PFSK-1 (cell line): ENCODE data around the gene DOCK4.

Source experiments
- POLR2AphosphoS5 ChIP-seq: IDR thresholded peaks from 2 replicates; pipeline ENCODE4 v1.6.1; 2012; ENCODE audit warnings: low read depth, mild to moderate bottlenecking, control low read depth, low read length, moderate library complexity
- TF ChIP-seq, protein P1 (sequence below), 2 experiments: IDR thresholded peaks; 2 replicates each; pipeline versions ENCODE4 v1.6.1 to v1.8.0; 2011 to 2012; ENCODE audit warnings: low read depth in 2 of 2, low read length in 2 of 2, control low read depth in 1 of 2, inconsistent platforms in 1 of 2, mild to moderate bottlenecking in 1 of 2, moderate library complexity in 1 of 2; ENCODE audit not compliant: insufficient read depth in 1 of 2

DNA sequence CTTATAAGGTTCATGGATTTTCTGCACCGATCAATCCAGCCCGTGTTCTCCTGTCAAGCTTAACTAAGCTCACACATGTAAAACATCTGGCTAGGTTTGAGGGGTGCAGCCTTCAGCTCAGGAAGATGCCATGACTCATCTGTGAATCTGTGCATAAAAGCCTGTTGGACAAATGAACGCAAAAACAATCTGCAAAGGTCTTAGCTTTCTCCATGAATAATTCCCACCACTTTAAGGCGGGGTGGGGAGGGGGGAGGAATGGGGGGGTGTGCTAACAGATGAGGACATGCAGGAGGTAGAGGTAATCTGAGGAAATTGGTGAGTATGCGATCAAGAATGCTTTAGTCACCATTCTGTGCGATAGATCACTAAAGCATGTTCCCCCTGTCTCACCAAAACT lies 4.8 kb downstream of the DOCK4 start:
- no peak for TF ChIP-seq POLR2AphosphoS5
- TF ChIP-seq, protein P1, sequence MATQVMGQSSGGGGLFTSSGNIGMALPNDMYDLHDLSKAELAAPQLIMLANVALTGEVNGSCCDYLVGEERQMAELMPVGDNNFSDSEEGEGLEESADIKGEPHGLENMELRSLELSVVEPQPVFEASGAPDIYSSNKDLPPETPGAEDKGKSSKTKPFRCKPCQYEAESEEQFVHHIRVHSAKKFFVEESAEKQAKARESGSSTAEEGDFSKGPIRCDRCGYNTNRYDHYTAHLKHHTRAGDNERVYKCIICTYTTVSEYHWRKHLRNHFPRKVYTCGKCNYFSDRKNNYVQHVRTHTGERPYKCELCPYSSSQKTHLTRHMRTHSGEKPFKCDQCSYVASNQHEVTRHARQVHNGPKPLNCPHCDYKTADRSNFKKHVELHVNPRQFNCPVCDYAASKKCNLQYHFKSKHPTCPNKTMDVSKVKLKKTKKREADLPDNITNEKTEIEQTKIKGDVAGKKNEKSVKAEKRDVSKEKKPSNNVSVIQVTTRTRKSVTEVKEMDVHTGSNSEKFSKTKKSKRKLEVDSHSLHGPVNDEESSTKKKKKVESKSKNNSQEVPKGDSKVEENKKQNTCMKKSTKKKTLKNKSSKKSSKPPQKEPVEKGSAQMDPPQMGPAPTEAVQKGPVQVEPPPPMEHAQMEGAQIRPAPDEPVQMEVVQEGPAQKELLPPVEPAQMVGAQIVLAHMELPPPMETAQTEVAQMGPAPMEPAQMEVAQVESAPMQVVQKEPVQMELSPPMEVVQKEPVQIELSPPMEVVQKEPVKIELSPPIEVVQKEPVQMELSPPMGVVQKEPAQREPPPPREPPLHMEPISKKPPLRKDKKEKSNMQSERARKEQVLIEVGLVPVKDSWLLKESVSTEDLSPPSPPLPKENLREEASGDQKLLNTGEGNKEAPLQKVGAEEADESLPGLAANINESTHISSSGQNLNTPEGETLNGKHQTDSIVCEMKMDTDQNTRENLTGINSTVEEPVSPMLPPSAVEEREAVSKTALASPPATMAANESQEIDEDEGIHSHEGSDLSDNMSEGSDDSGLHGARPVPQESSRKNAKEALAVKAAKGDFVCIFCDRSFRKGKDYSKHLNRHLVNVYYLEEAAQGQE (IDR thresholded peaks at IDR 0.05; ENCODE audit: insufficient read depth in 1 of 2, low read depth in 2 of 2, low read length in 2 of 2), result no peak
